ENCODE data around the gene RPL9.
"Not testable (repeated sequence)": the region's sequence is repeated elsewhere in the genome, so short reads cannot be mapped to it uniquely, and the experiment has no call there.

The RPL9 gene

GRCh38 chr4:39422247-39422646 is 36.5 kb downstream of the RPL9 start:
- DNase-seq: no peak

DNA sequence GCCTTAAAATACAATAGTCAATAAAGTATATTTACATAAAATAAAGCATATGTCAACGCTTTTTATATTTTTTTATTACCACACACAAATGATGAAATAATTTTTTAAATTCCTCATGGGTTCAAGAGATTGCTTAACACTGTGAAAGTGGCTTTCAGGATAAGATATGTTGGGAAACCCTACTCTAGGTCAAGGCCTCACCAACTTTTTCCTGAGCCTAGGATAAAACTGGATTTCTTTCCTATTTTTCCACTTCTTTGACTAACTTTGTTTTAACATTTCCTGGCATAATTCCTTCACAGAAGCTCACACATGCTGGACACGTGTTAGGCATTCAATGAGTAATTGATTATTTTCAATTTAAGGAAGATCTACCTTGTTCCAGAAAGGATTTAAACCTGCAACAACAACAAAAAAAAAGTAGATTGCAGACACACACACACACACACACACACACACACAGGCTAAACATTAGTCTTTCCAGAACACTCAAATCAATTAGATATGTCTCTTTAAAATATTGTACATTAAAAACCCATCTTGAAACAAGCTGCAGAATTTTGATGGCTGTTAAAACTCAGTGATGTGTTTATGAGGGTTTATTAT is 42.9 kb downstream of the RPL9 start:
- no peak for DNase-seq

DNA sequence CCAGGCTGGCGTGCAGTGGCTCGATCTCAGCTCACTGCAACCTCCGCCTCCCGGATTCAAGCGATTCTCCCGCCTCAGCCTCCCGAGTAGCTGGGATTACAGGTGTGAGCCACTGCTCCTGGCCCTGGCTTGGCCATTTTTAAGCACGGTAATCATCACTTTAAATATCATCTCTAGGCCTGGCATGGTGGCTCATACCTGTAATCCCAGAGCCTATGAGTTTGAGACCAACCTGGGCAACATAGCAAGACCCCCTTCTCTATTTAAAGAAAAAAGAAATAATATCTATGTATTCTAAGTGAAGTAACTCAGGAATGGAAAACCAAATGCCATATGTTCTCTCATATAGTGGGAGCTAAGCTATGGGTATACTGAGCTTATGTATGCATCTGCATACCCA is 47.2 kb downstream of the RPL9 start:
- DNase-seq: not testable (repeated sequence)

- DNase-seq: no peak
These were observed 48.3 kb downstream of the RPL9 start for GRCh38 chr4:39410415-39410814.

DNA sequence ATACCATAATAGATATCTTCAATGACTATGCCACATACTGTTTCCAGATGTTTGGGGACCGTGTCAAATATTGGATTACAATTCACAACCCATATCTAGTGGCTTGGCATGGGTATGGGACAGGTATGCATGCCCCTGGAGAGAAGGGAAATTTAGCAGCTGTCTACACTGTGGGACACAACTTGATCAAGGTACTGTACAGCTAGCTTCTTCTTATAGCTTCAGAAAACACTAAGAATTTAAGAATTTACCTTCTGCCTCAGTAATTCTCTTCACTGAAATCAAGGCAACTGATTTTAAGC is 51.2 kb downstream of the RPL9 start:
- DNase-seq: no peak

DNA sequence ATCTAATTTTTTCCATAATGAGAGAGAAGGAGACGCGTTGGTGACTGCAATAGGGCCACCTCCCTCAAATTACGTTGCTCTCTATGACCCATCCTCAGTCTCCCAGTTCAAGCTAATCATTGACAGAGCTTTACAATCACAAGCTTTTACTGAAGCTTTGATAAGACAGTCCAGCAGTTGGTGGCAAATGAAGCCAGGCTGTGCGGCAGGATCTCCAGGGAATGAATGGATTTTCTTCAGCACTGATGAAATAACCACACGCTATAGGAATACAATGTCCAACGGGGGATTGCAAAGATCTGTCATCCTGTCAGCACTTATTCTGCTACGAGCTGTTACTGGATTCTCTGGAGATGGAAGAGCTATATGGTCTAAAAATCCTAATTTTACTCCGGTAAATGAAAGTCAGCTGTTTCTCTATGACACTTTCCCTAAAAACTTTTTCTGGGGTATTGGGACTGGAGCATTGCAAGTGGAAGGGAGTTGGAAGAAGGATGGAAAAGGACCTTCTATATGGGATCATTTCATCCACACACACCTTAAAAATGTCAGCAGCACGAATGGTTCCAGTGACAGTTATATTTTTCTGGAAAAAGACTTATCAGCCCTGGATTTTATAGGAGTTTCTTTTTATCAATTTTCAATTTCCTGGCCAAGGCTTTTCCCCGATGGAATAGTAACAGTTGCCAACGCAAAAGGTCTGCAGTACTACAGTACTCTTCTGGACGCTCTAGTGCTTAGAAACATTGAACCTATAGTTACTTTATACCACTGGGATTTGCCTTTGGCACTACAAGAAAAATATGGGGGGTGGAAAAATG is 51.7 kb downstream of the RPL9 start, which contains the start of gene KLB:
Gene KLB (plus strand): TSS at position 168 of the 821 bp plus-strand sequence. CDS start 20 bp downstream, at position 188.
- DNase-seq: no peak

Data from activated T-cell treated with anti-CD3 and anti-CD28 coated beads, Interleukin-2, amount 50 U/mL, for 1 hour (primary cell).